SK-N-SH treated with all-trans-retinoic acid at 6 μM for 48 hours (cell line): ENCODE data around the gene RGR.

ENCODE experiments used
- ARNTL ChIP-seq: fragments of 450-650 bp; formaldehyde crosslinking; IDR thresholded peaks from 2 replicates; pipeline ENCODE4 v1.5.0; 2020; ENCODE audit warnings: low read depth, mild to moderate bottlenecking, moderate library complexity, borderline replicate concordance
- BACH2 ChIP-seq: fragments of 250-450 bp; sonication (Bioruptor Pico); IDR thresholded peaks from 2 replicates; pipeline ENCODE4 v1.9.0; 2021; ENCODE audit warnings: mild to moderate bottlenecking, borderline replicate concordance
- CREB5 ChIP-seq: fragments of 250-450 bp; sonication (Bioruptor Pico); IDR thresholded peaks from 2 replicates; pipeline ENCODE4 v1.5.1; 2020; ENCODE audit warnings: low read depth, mild to moderate bottlenecking, moderate library complexity
- CSDC2 ChIP-seq: fragments of 250-450 bp; sonication (Bioruptor Pico); IDR thresholded peaks from 2 replicates; pipeline ENCODE4 v1.5.0; 2020; ENCODE audit warnings: mild to moderate bottlenecking, moderate library complexity
- CSRNP3 ChIP-seq: fragments of 250-450 bp; sonication (Bioruptor Pico); IDR thresholded peaks from 2 replicates; pipeline ENCODE4 v1.5.1; 2021; ENCODE audit warnings: mild to moderate bottlenecking, moderate library complexity
- ESRRG ChIP-seq: fragments of 250-450 bp; sonication (Bioruptor Pico); IDR thresholded peaks from 2 replicates; pipeline ENCODE4 v1.6.1; 2021; ENCODE audit warnings: mild to moderate bottlenecking
- GLIS3 ChIP-seq: fragments of 250-450 bp; sonication (Bioruptor Pico); IDR thresholded peaks from 2 replicates; pipeline ENCODE4 v1.5.0; 2020; ENCODE audit warnings: mild to moderate bottlenecking, moderate library complexity
- PATZ1 ChIP-seq: fragments of 250-450 bp; sonication (Bioruptor Pico); IDR thresholded peaks from 2 replicates; pipeline ENCODE4 v1.8.0; 2020; ENCODE audit warnings: mild to moderate bottlenecking, moderate library complexity, borderline replicate concordance
- PPARA ChIP-seq: fragments of 250-450 bp; sonication (Bioruptor Pico); IDR thresholded peaks from 2 replicates; pipeline ENCODE4 v1.5.0; 2020; ENCODE audit warnings: mild to moderate bottlenecking, borderline replicate concordance
- RARB ChIP-seq: fragments of 250-450 bp; sonication (Bioruptor Pico); IDR thresholded peaks from 2 replicates; pipeline ENCODE4 v1.8.0; 2021; ENCODE audit warnings: mild to moderate bottlenecking, moderate library complexity
- TOX ChIP-seq: fragments of 250-450 bp; sonication (Bioruptor Pico); IDR thresholded peaks from 2 replicates; pipeline ENCODE4 v1.8.0; 2021; ENCODE audit warnings: mild to moderate bottlenecking, moderate library complexity, borderline replicate concordance
- ZC3H10 ChIP-seq: fragments of 250-450 bp; sonication (Bioruptor Pico); IDR thresholded peaks from 2 replicates; pipeline ENCODE4 v1.5.1; 2021; ENCODE audit warnings: mild to moderate bottlenecking, moderate library complexity
- ZFP30 ChIP-seq: fragments of 450-650 bp; formaldehyde crosslinking; IDR thresholded peaks from 2 replicates; pipeline ENCODE4 v1.5.0; 2022; ENCODE audit warnings: mild to moderate bottlenecking, moderate library complexity

- no peak for TF ChIP-seq PPARA (CRISPR knock-in tag)
- TF ChIP-seq CREB5 = no peak
- no peak for TF ChIP-seq TOX (CRISPR knock-in tag)
- no peak for TF ChIP-seq ESRRG (CRISPR knock-in tag)
- TF ChIP-seq CSDC2 (CRISPR knock-in tag) = no peak
- TF ChIP-seq BACH2 (CRISPR knock-in tag) = no peak
- TF ChIP-seq RARB (CRISPR knock-in tag) = no peak
- no peak for TF ChIP-seq PATZ1
- no peak for TF ChIP-seq ZFP30 (CRISPR knock-in tag)
- TF ChIP-seq ZC3H10 (CRISPR knock-in tag) = no peak
- no peak for TF ChIP-seq ARNTL (CRISPR knock-in tag)
- no peak for TF ChIP-seq CSRNP3
- no peak for TF ChIP-seq GLIS3 (CRISPR knock-in tag)
Observed at GRCh38 chr10:84232376-84232775, 12.5 kb upstream of the RGR start.
